GM10266 (cell line): ENCODE data around the gene ZMIZ1.
"Not testable (repeated sequence)": the region's sequence is repeated elsewhere in the genome, so short reads cannot be mapped to it uniquely, and the experiment has no call there.

Source experiments
- DNase-seq: peaks from one replicate; pipeline ENCODE4 v3.0.0; 2012; ENCODE audit errors: extremely low spot score
- TF ChIP-seq, protein P1 (sequence below): IDR thresholded peaks from 2 replicates; pipeline ENCODE4 v1.5.1; 2012; ENCODE audit warnings: mild to moderate bottlenecking, low read depth; ENCODE audit not compliant: control insufficient read depth, insufficient read depth; ENCODE audit errors: missing control alignments

Gene ZMIZ1

DNA sequence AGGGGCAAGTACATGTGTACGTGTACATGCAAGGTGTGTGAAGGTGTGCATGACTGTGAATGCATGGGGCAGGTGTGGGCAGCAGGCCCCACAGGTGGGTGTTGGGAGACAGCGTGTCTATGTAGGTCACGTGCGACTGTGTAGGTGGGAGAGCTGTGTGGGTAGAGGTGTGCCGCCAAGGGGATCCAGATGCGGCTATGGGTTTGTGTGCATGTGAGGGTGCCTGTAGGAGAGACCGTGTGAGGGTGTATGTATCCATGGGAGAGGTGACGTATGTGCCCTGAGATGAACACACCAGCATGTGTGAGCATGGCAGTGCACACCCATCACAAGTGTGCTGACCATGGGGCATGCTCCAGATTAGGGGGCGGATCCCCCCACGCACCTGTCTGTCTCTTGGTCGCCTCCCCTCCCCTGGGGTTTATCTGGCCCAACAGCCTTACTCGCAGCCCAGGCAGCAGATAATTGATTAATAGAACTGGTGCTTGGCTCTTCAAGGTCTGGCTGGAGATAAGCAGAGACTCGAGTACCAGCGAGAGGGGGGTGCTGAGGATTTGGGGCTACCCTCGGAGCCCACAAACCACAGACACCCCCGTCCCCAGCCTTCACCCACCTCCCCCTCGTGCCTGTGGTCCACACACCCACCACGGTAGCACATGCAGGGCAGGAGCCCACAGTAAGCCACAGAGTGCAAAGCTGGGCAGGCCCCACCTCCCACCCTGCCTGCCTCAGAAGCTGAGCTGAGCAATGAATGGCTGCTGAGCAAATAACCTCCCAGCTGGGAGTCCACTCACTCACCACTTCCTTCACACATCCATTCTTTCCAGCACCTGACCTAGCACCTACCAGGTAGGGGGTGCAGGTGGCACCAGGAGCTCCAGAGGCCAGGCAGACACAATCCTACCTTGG is 41.4 kb upstream of the ZMIZ1 start:
- TF ChIP-seq, protein P1, sequence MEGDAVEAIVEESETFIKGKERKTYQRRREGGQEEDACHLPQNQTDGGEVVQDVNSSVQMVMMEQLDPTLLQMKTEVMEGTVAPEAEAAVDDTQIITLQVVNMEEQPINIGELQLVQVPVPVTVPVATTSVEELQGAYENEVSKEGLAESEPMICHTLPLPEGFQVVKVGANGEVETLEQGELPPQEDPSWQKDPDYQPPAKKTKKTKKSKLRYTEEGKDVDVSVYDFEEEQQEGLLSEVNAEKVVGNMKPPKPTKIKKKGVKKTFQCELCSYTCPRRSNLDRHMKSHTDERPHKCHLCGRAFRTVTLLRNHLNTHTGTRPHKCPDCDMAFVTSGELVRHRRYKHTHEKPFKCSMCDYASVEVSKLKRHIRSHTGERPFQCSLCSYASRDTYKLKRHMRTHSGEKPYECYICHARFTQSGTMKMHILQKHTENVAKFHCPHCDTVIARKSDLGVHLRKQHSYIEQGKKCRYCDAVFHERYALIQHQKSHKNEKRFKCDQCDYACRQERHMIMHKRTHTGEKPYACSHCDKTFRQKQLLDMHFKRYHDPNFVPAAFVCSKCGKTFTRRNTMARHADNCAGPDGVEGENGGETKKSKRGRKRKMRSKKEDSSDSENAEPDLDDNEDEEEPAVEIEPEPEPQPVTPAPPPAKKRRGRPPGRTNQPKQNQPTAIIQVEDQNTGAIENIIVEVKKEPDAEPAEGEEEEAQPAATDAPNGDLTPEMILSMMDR, result no peak
- DNase-seq, result no peak

DNA sequence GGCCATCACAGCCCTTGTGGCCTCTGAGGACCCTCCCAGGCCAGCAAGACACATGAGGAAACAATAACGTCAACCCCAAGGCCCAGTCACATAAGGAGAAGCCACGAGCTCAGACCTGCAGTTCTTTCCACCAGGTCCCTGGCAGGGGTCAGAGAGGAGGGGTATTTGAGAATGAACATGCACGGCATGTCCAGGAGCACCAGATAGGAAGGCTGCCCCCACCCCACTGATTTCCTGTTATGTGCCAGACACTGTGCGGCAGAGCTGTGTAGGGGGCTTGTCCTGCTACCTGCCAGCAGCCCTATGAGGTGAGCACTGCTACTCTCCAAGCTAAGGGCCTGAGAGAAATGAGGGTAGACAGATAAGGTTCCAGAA is 40.7 kb upstream of the ZMIZ1 start:
- DNase-seq, result no peak
- TF ChIP-seq, protein P1, result no peak

DNA sequence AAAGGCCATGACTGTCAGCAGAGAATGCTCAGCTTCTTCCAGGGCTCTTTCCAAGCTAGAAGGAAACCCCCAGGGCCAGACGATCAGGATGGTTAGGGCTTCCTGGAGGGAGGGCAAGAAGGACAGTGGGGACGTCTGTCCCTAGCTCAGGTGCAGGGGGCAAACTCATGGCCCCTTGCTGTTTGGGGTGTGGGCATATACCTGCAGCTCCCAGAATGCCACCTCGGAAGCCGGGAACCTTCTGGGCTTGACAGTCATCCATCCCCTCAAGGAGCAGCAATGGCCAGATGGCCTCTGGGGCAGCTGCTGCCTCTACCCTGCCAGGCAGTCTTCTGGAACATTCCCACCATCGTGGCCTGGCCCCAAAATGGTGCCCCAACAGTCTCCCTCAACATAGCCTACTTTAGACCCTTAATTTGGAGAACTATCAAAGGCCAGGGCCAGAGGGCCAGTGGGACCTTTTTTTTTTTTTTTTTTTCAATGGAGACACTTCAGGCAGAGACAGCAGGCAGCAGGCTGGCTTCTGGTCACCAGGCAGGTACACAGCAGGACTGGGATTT is 40.2 kb upstream of the ZMIZ1 start:
- TF ChIP-seq, protein P1, result no peak
- DNase-seq, result no peak

DNA sequence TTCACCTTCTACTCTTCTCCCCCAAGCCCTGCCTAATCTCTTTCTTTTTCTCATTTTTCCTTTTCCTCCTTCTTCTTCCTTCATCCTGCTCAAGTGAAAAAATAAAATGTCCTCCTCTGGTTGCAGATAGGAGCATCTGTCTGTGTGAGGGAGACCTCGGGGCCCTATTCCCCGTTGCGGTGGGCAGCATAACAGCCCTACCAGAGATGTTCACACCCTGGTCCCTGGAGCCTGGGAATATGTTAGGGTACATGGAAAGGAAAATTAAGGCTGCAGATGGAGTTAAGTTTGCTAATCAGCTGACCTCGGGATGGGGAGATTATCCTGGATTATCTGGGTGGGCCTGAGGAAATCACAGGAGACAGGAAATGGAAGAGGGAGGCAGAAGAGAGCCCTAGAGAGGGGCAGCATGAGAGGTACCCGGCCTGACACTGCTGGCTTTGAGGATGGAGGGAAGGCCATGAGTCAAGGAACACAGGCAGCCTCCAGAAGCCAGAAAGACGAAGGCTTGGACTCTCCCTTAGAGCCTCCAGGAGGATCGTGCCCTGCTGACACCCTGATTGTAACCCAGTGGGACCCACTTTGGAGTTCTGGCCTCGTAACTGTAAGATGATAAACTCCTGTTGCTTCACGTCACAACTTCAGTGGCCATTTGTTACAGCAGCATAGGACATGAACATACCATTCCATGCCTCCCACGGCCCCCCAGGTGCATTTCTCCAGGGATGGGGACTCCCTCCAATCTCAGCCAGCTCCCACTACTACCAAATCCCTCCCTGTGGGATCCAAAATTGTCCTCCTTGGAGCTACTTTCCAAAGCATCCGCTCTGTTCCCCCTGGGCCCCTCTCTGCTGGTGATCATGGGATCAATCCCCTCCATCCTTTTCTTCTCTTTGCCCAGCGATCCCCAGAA is 39.0 kb upstream of the ZMIZ1 start:
- TF ChIP-seq, protein P1, result no peak
- DNase-seq, result no peak

DNA sequence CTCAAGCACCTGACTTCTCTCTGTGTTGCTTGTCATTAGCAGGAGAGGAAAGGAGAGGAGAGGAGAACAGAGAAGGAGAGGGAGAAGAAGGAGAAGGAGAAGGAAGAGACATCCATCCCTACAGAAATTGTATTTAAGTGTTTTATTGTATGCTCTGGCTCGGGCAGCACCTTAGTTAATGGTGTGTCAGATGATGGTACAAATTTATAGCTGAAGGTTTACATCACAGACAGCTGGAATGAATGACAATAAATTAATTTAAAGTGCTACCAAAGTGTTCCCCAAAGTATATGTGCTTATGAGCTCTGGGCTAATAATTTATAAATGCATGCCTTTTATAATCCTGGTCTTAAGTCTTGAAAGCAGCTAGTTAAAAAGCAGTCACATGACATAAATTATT is 38.1 kb upstream of the ZMIZ1 start:
- TF ChIP-seq, protein P1, result no peak
- DNase-seq, result no peak

DNA sequence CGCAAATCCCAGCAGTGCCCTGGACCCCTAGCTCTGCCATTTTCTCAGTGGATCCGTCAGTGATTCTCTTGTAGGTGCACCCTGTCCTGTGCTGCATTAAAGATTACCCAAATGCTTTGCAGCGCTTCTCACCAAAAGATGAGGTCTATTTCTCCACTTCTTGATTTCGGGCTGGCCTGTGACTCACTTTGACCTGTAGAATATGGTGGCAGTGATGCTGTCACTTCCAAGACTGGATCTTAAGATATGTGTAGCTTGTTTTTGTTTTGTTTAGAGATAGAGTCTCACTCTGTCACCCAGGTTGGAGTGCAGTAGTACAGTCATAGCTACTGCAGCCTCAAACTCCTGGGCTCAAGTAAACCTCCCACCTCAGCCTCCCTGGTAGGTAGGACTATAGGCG is 37.0 kb upstream of the ZMIZ1 start:
- TF ChIP-seq, protein P1, result no peak
- no peak for DNase-seq

DNA sequence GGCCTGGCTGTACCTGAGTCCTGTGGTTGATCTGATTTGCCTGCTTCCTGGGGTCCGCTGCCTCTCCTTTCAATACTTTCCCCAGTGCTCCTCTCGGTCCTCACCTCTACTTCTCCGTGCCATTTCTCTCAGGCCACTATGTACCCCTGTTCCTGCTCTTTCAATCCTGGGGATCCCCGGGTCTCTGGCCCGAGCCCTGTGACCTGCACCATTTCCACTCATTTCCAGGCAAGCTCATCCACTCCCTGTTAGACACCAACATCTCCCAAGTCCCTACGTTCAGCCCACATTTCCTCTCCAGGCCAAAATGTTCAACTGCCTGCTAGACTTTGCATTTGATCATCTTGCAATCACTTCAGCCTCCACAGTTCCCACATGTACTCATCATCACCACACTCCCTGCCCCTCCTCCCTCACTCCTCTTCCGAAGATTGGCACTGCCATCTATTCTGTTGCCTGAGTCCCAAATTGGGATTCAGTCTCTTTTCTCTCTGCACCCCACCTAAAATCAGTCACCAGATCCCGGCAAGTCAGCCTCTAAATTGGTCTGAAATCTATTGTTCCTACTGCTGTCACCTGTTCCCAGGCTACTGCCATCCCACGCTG is 34.4 kb upstream of the ZMIZ1 start:
- DNase-seq, result no peak
- TF ChIP-seq, protein P1, result no peak

DNA sequence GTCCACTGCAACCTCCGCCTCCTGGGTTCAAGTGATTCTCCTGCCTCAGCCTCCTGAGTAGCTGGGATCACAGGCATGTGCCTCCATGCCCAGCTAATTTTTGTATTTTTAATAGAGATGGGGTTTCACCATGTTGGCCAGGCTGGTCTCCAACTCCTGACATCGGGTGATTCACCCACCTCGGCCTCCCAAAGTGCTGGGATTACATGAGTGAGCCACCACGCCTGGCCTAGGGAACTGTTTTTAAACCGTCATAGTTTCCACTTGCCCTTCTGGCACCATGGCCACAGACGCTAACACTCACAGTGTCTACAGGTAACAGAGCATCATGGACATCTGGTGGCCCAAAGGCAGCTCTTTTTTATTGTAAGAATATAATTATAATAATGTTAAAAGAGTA is 32.4 kb upstream of the ZMIZ1 start:
- DNase-seq, result not testable (repeated sequence)
